GM18873 (cell line): Measurements from ENCODE around the gene ABHD12.
A peak's percentile ranks its signal among the peaks of the same experiment; 100 is the strongest.
"Not testable (repeated sequence)": the region's sequence is repeated elsewhere in the genome, so short reads cannot be mapped to it uniquely, and the experiment has no call there.

Source experiments
- ATAC-seq: cut with Tn5 transposase; IDR thresholded peaks from one replicate; pipeline ENCODE4 v1.9.1; 2021; ENCODE audit warnings: mild to moderate bottlenecking, moderate library complexity, moderate number of reproducible peaks; ENCODE audit not compliant: unreplicated experiment, low FRiP score

ABHD12 gene

DNA sequence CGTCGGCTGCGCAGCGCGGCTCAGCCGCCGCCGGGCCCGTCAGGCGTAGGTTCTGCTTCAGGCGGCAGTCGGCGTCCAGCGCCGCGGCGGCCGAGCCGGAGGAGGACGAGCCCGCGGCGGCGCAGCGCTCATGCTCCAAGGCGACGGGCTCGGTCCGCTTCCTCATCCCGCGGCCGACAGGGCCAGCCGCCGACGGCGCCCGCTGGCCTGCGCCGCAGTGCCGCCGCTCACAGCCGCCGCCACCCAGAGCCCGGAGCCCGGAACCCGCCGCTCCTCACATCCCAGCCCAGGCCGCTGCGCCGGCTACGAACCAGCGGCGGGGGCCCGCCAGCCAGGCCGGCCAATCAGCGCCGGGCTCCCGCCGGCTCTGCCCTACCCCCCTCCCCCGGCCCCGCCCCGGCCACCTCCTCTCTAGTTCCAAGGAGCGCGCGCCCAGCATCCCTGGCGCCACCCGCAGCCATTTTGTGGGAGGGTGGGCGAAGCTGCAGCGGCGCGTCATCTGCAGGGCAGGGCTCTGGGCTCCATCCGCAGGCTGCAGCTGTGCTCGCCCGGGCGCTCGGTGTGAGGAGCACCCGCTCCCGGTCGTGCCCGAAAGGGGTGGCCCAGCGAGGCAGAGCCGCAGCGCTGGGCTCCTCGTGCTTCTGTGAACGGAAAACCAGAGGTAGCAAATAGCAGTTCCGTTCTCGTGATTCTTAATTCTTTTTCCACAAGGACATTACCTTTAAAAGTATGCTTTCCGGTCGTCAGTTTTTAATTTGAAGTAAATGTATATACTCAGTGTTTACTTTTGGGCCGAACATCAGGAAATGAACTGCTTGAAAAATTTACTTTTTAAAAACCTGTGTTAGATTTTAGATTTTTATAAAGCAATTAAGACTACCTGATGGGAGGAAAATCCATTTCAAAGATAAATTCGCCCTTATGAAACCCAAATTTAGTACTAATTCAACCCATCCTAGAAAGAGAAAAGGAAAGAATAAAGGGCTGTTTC lies at the start of gene ABHD12:
Gene ABHD12, minus strand, starts transcription at position 298 of the 991 bp plus-strand sequence. Its CDS starts 132 bp downstream, at position 166.
- peak; percentile 90 for ATAC-seq

DNA sequence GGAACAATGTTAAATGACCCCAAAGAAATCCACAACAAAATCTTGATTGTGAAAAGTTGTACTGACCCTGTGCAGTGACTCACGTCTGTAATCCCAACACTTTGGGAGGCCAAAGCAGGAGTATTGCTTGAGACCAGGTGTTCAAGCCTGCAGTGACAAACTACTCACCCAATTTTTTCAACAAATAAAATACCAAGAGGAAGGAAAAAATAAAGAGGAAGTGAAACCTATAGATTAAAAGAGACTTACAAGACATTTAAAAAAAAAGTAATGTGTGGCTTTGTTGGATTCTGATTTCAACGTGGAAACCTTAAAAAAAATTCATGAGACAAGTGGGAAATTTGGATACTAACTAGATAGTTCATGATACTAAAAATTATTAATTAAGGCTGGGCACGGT lies 48.7 kb upstream of the ABHD12 start:
- no peak for ATAC-seq

DNA sequence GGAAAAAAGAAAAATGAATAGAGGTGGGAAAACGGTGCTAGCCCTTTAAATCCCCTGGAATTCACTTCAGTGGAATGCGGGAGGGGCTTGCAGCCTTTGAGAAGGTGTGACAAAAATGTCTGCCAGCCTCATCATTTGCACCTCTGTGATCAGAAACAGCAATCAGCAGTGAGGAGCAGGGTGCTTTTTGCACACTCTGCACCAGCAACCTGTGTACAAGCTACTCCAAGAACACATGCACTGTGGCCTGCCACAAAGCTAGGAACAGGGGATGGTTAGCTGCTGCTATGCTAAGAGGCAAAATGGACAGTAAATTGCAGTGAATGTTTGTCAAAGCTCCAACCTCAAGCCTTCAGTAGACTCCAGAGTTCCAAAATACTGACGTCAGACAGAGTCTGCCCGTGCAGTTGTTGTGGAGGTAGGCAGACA lies 46.5 kb upstream of the ABHD12 start:
- no peak for ATAC-seq

DNA sequence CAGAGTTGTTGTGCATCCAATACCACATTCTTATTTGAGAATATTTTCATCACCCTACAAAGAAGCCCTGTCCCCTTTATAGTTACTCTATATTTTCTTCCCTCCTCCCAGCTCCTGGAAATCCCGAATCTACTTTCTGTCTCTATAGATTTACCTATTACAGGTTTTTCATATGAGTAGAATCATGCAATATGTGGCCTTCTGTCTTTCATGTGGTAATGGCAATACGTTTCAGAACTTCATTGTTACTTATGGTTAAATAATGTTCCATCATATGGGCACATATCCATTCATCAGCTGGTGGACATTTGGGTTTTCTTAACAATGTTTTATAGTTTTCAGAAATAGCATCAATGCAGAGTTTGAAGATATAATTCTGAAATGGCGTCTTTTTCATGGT lies 33.9 kb upstream of the ABHD12 start:
- ATAC-seq, result no peak

DNA sequence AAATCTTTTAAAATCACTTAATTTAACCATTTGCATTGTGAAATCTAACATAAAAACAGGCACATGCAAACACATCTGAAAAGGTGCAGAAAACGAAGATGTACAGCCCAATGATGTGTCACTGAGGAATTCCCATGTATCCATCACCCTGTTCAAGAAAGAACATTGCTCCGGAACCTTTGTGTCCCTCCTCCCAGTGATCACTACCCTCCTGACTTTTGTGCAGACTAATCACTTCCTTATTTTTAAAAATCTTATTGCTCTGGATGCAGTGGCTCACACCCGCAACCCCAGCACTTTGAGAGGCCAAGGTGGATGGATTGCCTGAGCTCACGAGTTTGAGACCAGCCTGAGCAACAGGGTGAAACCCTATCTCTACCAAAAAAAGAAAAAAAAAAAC lies 31.4 kb upstream of the ABHD12 start:
- ATAC-seq, result no peak

DNA sequence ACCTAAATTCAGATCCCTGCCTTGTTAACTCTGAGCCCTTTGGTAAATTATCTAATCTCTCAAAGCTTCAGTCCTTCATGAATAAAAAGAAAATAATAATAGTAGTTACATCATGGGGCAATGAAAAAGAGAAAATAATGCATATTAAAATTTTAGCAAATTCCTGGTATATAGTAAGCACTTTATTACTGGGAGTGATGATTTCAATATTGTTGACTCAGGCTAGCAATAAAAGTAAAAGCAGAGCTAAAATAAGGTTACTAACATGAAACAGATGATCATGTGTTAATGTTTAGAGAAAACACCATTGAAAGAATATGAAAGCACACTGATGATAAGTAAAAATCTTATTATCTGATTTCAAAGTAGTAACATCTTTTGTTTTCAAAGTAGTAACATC lies 30.5 kb upstream of the ABHD12 start:
- no peak for ATAC-seq

DNA sequence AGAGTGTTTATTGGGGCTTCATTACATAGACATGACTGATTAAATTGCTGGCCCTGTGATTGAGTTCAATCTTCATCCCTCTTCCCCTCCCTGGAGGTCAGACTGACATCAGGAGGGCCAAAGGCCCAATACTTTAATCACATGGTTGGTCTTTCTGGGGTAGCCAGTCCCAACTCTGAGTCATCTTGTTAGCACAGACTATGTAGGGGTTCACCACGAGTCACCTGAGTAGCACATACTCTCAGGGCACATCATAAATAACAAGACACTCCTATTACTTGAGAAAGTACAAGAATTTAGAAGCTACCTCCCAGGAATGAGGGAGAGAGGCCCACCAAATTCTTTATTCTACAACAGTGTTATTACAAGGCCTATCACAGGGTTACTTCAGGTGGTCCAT lies 28.1 kb upstream of the ABHD12 start:
- no peak for ATAC-seq

DNA sequence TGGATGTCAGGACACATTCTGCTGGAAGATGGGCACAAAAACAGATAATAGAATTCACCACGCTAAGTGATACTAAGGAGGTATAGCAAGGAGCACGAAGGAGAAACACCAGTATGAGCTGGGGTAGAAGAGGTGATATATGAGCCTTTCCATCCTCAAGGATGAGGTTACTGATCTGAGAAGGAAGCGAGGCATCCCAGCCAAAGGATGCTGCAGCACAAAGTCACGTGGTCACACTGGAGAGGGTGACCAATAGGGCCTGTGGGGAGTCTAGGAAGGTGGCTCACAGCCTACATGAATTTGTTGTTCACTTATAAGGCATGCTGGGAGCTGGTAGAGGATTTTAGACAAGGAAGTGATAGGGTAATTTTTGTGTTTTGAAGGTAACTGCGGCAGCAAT lies 18.3 kb upstream of the ABHD12 start:
- no peak for ATAC-seq

DNA sequence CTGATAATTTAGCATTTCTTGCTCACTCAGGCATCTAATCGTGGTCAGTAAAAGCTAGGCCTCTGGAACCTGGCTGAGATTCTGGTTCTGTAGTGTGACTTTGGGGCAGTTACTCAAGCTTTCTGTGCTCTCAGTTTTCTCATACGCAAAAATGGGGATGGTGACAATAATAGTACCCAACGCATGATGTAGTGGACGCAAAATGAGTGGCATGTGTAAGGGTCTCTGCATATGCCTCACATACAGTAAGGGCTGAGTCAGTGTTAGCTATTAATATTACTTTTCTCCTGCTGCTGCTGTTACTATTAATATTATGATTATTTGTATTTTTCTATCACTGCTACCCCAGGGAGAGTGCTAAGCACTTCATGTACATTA lies 17.5 kb upstream of the ABHD12 start:
- no peak for ATAC-seq

DNA sequence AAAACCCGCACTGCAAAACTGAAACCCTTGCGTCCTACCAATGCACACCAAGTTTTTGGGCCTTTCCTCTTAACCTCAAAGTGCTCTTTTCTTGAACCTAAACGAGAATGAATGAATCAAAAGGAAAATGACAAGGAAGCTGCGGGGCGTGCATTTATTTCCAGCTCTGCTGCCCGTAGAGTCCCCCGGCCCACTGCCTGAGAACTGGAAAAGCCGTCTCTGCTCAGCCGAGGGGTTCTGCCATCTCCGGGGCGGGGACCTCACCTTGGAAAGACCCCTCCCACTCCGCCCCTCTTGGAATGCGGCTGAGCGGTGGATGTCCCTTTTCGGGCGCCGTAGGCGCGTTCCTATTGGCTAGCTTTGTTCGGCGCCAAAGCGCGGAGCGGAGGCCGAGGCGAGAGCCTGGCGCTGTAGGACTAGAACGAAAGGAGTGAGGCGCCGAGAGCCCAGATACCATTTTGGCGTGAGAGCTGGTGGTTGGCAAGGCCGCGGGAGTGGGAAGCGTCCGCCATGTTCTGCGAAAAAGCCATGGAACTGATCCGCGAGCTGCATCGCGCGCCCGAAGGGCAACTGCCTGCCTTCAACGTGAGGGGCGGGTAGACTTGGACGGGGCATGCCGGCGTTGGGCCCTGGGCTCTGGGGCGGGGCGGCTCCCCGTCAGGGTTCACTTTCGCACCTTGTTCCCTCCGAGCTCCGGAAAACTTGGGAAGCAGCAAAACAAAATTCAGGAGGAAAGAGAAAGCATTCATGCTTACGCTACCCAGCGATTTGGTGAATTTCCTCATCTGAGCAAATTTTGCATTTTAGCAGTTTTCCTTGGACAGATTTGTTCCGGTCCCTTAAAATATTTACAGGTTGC lies 16.9 kb upstream of the ABHD12 start, which contains the start of gene GINS1:
Gene GINS1, plus strand, starts transcription at position 363 of the 859 bp plus-strand sequence. Its CDS starts 148 bp downstream, at position 511.
- peak; percentile 76 for ATAC-seq

DNA sequence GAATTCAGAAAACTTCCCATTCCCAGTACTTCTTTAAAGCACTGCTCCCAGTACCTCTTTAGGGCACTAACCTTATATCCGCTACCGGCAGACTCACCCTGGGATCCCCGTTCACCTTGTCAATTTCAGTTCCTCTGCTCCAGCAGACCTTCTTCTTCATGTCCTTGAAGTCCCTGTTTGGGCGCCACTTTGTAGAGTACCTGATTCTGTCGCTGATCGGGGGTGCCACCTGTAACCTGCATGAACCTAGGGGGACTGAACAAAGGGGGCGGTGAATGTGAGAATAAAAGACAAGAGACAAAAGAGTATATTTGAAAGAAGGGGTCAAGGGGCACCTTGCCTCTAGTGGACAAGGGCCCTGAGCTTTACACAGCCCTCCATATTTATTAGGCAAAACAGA lies 11.9 kb upstream of the ABHD12 start:
- ATAC-seq, result no peak

DNA sequence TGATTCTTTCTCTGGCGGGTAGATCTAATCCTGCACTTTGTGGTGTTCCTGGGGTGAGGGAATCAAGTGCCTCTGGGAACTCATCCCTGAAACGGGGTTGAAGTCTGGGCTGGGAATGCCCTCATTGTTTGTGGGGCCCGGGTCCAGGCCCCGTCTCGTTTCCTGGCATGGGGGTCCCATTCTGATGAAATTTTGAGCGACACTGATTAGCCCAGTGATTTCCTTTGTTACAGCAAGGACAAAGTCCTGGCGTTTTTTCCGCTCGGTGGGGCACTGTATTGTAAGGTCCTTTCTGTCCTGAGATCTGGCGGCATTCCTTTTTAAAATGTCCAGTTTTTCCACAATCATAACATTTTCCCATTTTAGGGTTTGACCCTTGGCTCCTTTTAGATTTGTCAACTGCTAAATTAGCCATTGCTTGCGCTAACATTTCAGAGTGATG lies 9.7 kb upstream of the ABHD12 start:
- not testable (repeated sequence) for ATAC-seq

DNA sequence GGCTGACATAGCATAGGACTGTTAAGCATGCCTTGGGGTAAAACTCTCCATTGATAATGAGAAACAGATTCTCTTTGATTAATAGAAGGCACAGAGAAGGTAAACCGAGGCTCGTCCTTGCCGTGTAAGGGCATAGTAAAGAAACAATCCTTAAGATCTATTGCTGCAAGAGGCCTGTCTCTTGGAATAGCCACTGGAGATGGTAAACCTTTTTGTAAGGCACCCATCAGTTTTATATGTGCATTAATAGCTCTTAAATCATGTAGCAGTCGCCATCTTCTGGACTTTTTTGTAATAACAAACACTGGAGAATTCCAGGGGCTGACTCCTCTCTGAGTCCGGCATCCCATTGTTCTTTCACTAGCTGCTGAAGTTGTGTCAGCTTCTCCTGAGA lies 8.4 kb upstream of the ABHD12 start:
- ATAC-seq, result no peak

DNA sequence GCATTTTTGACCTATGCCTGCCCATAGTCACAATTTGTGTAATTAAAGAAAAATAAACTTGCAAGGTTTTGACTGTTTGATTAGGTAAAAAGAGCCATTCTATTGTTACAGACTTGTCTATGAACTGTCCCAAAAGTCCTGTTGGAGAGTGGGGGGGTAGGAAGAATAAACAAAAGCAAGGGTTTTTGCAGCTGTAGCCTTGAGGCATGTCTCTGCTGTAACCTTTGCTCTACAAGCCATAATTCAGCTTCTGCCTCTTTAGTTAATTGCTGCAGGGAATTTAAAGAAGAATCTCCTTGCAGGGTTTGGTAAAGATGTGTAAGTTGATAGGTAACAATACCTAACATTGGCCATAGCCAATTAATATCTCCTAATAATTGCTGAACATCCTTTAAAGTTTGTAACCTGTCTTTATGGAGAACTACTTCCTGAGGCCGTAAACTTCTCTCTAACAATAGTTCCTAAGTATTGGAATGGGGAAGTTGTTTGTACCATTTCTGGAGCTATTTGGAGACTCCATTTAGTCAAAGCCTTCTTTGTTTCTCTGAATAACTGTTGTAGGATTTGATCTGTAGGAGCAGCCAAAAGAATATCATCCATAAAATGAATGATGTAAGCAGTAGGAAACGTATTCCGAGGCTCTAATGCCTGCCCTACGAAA lies 7.9 kb upstream of the ABHD12 start:
- ATAC-seq, result no peak

DNA sequence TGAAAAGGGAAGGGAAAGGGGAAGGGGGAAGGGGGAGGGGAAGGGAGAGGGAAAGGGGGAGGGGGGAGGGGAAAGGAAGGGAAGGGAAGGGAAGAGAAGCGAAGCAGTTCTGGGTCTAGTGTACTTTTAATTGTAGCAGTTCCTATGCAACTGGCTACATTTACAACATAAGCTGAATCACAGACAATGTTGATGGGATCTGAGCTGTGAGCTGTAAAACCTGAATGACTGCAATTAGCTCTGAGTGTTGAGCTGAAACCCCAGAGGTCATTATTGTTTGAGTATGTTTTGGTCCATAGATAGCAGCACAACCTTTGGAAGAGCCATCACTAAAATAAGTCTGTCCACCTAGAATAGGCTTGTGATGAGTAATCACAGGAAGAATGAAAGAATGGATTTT lies 7.2 kb upstream of the ABHD12 start:
- ATAC-seq, result no peak

DNA sequence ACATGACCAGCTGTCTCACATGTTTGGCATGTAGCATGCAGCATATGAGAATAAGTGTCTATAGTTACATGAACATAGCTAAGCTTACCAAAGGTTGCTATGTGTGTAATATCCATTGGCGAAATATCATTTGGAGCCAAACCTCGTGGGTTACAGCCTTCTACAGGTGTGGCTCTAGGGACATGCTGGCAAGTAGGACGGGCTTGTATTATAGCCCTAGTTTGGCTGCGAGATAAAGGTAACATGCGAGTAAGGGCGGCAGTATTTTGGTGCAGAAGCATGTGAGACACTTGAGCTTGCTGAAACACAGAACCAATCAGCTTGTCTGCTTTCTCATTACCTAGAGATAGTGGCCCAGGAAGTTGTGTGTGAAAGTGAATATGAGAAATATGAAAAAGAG lies 6.5 kb upstream of the ABHD12 start:
- no peak for ATAC-seq

DNA sequence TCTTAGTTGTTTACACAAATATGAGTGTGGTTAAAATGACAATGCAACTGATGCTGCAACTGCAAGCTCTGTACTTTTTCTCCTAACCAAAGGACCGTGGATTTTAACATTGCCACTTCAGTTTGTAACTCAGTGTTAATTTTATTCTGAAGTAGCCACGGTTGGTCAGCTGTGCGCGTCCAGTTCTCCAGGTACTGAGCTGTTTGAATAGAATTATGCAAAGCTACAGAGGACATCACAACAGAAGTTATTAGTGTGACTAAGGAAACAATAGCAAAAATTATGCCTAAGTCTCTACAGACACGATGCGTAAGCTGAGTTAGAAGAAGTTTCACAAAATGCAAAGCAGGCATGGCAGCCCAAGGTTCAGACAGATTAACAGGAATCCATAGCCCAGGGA lies 4.4 kb upstream of the ABHD12 start:
- no peak for ATAC-seq

DNA sequence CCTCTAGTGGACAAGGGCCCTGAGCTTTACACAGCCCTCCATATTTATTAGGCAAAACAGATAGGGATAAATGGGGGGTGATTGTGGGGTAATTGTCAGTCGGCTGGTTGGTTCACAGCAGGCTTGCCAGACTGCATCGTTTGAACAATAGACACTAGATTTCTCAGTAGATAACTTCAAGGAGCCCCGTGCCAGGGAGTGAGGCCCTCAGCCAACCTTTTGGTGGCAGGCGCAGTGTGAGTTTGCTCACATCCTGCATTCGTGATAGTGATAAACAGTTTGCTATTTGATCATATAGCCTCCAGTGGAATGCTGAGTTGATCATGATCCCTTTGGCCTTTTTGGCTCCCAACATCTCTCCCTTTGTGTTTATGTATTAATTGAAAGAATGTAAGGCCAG lies 3.6 kb upstream of the ABHD12 start:
- ATAC-seq, result no peak

DNA sequence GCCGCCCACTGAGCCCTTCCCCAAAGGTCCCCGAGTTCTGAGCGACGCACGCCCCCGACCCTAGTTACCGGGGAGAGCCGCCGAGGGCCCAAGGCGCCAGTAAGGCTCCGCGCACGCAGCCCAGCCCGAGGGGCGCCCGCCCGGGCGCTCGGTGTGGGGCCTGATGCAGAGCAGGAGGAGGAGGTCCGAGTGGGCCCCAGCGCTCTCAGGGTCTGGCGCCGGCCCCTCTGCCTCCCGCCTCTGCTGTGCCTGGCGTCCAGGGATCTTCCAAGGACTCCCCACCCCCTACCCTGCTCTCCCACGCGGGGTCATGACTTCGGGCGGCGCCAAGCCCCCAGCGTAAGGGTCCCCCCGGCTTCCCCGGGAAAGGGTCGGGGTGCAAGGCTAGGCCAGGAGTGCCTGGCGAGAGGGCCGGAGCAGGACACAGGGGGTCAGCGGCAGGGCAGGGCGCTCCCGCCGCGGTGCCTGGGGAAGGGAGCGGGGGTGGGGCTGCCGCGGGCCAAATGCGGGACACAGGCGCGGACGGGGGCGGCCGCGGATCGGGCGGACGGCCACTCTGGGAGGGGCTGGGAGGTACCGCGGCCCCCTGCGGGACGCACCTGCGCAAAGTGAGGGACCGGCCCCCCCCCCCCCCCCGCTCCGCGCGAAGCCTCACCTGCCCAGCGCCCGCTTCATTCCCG lies 637 bp downstream of the ABHD12 start:
- peak; percentile 24 for ATAC-seq

DNA sequence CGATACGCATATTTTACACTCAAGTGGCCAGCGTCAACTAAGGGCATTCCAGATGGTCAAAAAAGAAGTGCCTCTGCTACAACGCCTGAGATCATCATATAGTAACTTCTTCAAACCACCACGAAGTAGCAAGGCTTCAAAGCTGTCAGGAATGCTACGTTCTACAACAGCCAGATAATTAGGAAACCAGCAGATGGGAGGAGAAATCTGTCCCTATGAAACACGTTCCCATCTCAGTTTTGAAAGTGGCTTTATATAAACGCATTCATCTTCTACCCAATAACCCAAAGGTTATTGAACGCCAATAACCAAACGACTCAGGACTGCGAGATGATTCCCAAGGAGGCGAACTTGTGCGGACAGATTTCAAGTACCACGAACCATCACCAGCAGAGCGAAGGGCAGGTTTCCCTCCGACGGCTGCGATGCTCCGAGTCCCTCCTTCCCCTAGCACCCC lies 1.2 kb downstream of the ABHD12 start:
- no peak for ATAC-seq
